Ishikawa (cell line): Measurements from ENCODE around the gene SLC6A19.

ENCODE experiments used
- CREB1 ChIP-seq: IDR thresholded peaks from 2 replicates; pipeline ENCODE4 v1.6.1; 2012; ENCODE audit warnings: low read depth
- EP300 ChIP-seq: IDR thresholded peaks from 2 replicates; pipeline ENCODE4 v1.6.1; 2012; ENCODE audit warnings: borderline replicate concordance
- TF ChIP-seq, protein P1 (sequence below): IDR thresholded peaks from 2 replicates; pipeline ENCODE4 v1.6.1; 2012; ENCODE audit warnings: low read depth, mild to moderate bottlenecking
- TF ChIP-seq, protein P2 (sequence below): IDR thresholded peaks from 2 replicates; pipeline ENCODE4 v1.6.1; 2012

DNA sequence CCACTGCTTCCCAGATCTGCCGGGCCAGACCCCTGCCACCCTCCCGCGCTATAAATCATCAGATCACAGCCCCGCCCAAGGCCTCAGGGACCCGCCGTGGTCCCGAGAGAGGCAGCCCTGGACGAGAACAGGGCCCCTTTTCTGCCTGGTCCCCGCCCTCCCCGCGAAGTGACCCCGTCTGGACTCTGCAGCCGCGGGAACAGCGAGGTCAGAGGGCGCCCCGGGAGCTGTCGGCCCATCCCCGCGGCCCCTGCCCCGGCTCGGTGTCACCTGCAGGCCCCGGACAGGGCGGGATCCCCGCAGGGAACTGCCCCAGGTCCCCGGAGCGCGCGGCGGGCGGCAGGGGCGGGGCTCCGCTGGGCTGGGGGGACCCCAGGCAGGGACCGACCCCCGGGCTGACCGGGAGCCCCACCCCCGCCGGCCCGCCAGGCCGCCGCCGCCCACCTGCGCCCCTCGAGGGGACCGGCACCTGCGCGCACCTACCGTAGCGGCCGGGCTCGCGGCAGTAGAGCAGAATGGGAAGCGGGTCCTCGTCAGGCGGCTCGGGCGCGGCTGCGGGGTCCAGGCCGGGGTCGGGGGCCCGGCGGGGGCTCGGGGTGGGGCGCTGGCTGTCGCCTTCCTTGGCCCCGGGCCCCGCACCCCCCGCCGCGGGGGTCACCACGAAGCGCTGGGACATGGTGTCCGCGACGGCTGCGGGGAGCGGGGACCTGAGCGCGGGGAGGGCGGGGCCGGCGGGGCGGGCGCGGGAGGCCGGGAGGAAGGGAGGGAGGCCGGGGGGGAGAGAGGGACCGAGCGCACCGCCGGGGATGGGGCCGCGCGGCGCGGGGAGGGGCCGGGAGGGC is 46.0 kb upstream of the SLC6A19 start:
- TF ChIP-seq EP300 = no peak
- no peak for TF ChIP-seq CREB1
- TF ChIP-seq, protein P1, sequence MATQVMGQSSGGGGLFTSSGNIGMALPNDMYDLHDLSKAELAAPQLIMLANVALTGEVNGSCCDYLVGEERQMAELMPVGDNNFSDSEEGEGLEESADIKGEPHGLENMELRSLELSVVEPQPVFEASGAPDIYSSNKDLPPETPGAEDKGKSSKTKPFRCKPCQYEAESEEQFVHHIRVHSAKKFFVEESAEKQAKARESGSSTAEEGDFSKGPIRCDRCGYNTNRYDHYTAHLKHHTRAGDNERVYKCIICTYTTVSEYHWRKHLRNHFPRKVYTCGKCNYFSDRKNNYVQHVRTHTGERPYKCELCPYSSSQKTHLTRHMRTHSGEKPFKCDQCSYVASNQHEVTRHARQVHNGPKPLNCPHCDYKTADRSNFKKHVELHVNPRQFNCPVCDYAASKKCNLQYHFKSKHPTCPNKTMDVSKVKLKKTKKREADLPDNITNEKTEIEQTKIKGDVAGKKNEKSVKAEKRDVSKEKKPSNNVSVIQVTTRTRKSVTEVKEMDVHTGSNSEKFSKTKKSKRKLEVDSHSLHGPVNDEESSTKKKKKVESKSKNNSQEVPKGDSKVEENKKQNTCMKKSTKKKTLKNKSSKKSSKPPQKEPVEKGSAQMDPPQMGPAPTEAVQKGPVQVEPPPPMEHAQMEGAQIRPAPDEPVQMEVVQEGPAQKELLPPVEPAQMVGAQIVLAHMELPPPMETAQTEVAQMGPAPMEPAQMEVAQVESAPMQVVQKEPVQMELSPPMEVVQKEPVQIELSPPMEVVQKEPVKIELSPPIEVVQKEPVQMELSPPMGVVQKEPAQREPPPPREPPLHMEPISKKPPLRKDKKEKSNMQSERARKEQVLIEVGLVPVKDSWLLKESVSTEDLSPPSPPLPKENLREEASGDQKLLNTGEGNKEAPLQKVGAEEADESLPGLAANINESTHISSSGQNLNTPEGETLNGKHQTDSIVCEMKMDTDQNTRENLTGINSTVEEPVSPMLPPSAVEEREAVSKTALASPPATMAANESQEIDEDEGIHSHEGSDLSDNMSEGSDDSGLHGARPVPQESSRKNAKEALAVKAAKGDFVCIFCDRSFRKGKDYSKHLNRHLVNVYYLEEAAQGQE = no peak
- TF ChIP-seq, protein P2, sequence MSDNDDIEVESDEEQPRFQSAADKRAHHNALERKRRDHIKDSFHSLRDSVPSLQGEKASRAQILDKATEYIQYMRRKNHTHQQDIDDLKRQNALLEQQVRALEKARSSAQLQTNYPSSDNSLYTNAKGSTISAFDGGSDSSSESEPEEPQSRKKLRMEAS = no peak
